ENCODE measurements around the gene ZNF860.

The ZNF860 gene

GRCh38 chr3:31981206-31982181 is at the start of gene ZNF860, which contains the start of gene OSBPL10:
Gene ZNF860 (plus strand): TSS chr3:31981750. CDS start chr3:31989080, 7,330 bp downstream.
Gene OSBPL10 (minus strand): TSS chr3:31981262. CDS start chr3:31981179, 83 bp downstream.
- DNase-seq, result peak; percentile 45
- TF ChIP-seq, protein P1, sequence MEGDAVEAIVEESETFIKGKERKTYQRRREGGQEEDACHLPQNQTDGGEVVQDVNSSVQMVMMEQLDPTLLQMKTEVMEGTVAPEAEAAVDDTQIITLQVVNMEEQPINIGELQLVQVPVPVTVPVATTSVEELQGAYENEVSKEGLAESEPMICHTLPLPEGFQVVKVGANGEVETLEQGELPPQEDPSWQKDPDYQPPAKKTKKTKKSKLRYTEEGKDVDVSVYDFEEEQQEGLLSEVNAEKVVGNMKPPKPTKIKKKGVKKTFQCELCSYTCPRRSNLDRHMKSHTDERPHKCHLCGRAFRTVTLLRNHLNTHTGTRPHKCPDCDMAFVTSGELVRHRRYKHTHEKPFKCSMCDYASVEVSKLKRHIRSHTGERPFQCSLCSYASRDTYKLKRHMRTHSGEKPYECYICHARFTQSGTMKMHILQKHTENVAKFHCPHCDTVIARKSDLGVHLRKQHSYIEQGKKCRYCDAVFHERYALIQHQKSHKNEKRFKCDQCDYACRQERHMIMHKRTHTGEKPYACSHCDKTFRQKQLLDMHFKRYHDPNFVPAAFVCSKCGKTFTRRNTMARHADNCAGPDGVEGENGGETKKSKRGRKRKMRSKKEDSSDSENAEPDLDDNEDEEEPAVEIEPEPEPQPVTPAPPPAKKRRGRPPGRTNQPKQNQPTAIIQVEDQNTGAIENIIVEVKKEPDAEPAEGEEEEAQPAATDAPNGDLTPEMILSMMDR (IDR thresholded peaks at IDR 0.05), result no peak
- Mint-ChIP-seq H3K27ac (no peak within 1 kb of the TSS), H3K4me1 (peaks cover 23% of the 10 kb centered on the region), H3K9me3 (no peaks in the 10 kb centered on the region), H3K27me3 (ENCODE audit: low read depth, poor library complexity) (peaks cover 32% of the 10 kb centered on the region), H3K4me3 (peak within 1 kb of the TSS; percentile 88), H3K36me3 (ENCODE audit: low read depth) (peaks cover 14% of the 10 kb centered on the region)

DNA sequence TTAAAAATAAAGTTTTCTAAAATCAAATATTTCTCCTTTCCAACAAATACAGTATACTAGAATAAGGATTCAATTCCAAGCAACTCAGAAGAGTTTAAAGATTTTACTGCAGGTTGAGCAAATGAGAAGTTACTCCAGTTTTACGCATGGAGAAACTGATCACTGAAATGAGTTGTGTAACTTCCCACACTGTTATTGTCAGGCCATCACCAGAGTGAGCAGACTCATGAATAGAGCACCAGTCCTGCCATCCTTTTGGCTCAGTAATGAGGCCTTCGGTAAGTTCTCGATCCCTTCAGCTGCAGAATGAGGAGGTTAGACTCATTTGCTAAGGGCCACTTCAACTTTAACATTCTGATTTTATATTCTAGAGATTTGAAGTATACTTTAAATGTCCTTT is 48.6 kb upstream of the ZNF860 start:
- Mint-ChIP-seq H3K9me3 (no peaks in the 10 kb centered on the region), H3K36me3 (ENCODE audit: low read depth) (no peaks in the 10 kb centered on the region), H3K27ac (peak overlapping the region; percentile 12), H3K4me3 (no peak overlapping the region), H3K27me3 (ENCODE audit: low read depth, poor library complexity) (no peaks in the 10 kb centered on the region), H3K4me1 (peaks cover 38% of the 10 kb centered on the region)
- TF ChIP-seq, protein P1 (IDR thresholded peaks at IDR 0.05), result no peak
- DNase-seq, result no peak

DNA sequence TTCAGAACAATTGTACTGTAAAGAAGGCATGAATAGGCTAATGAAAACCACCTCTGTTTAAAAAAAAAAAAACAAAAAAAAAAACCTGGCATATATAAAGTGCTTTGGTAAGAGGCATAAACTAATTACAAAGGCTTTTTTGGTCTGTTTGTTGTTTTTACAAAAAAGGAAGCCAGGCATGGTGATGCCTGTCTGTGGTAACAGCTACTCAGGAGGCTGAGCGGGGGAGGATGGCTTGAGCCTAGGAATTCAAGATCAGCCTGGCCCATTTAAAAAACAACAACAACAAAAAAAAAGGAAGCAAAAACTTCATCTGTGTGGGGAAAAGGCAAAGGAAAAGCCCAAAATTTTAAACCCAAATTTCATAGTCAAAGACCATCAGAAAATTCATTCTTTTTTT is 47.5 kb upstream of the ZNF860 start:
- Mint-ChIP-seq H3K4me3 (no peak overlapping the region), H3K27me3 (ENCODE audit: low read depth, poor library complexity) (no peaks in the 10 kb centered on the region), H3K27ac (peak overlapping the region; percentile 92), H3K4me1 (peaks cover 35% of the 10 kb centered on the region), H3K36me3 (ENCODE audit: low read depth) (no peaks in the 10 kb centered on the region), H3K9me3 (no peaks in the 10 kb centered on the region)
- DNase-seq, result peak; percentile 19
- TF ChIP-seq, protein P1 (IDR thresholded peaks at IDR 0.05), result no peak

- TF ChIP-seq, protein P1 (IDR thresholded peaks at IDR 0.05), result no peak
- no peaks in the 10 kb centered on the region for H3K9me3 Mint-ChIP-seq
- peaks cover 35% of the 10 kb centered on the region for H3K4me1 Mint-ChIP-seq
- H3K27me3 Mint-ChIP-seq (ENCODE audit: low read depth, poor library complexity), result no peaks in the 10 kb centered on the region
- no peaks in the 10 kb centered on the region for H3K36me3 Mint-ChIP-seq (ENCODE audit: low read depth)
- H3K4me3 Mint-ChIP-seq, result peak overlapping the region; percentile 17
- DNase-seq, result no peak
- peak overlapping the region; percentile 93 for H3K27ac Mint-ChIP-seq
These were observed 46.7 kb upstream of the ZNF860 start for GRCh38 chr3:31934866-31935265.

DNA sequence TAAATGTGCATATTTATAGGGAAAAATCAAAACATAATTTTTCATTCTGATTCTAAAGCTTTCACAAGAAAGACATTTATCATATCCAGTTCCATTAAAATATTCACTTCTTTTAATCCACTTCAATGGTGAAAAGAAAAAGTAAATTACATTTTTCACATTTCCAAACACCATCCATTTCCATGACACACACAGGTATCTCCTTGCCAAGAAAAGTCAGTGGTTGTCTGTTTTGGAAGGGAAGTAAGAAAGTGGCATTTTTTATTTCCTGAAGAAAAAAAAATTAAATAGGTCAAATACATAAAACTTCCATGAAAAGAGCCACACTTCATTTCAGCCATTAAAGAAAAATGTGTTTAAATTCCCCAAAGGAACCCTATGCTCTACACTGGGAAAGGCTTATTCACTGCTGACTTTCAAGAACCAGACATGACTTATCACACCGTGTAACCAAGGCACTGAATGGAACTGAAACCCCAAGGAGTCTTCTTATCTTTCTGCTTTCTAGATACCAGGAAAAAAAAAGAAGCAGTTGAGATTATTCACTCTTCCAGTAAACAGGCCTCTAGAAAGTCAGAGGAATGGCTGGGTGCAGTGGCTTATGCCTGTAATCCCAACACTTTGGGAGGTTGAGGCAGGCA is 45.0 kb upstream of the ZNF860 start:
- Mint-ChIP-seq H3K36me3 (ENCODE audit: low read depth) (no peaks in the 10 kb centered on the region), H3K9me3 (no peaks in the 10 kb centered on the region), H3K27ac (no peak overlapping the region), H3K4me1 (peaks cover 40% of the 10 kb centered on the region), H3K27me3 (ENCODE audit: low read depth, poor library complexity) (no peaks in the 10 kb centered on the region), H3K4me3 (no peak overlapping the region)
- DNase-seq, result no peak
- TF ChIP-seq, protein P1 (IDR thresholded peaks at IDR 0.05), result no peak

Data from nephron progenitor cell (in vitro differentiated cells).